Gastroesophageal sphincter (tissue), 4 donors: ENCODE measurements around the gene ARHGEF17. TPM values are rescaled to one million over a fixed set of nuclear protein-coding genes. Genes with fewer than 3 reads are reported as not detected.

Experiments used
- ATAC-seq: fragments of 150-250 bp; one replicate; pipeline ENCODE4 v1.9.1; 2016; ENCODE audit warnings: mild to moderate bottlenecking, moderate library complexity
- H3K27ac ChIP-seq, 4 donors: fragments of 200-600 bp; sonication (generic) in 3 of 4; 1 replicate in 3 of 4; 2 replicates in 1 of 4; pipeline ENCODE4 v1.5.1; 2016 to 2019
- H3K27me3 ChIP-seq: fragments of 200-600 bp; sonication (generic); one replicate; pipeline ENCODE4 v1.5.1; 2019
- H3K36me3 ChIP-seq, 2 donors: fragments of 200-600 bp; sonication (generic); one replicate each; pipeline ENCODE4 v1.5.1; 2019; ENCODE audit warnings: control low read depth in 1 of 2
- H3K4me1 ChIP-seq, 3 donors: fragments of 200-600 bp; sonication (generic); 1 replicate in 2 of 3; 2 replicates in 1 of 3; pipeline ENCODE4 v1.5.1; 2016 to 2019; ENCODE audit warnings: control low read depth in 2 of 3
- H3K4me3 ChIP-seq, 2 donors: fragments of 200-600 bp; sonication (generic); one replicate each; pipeline ENCODE4 v1.5.1; 2019; ENCODE audit warnings: mild to moderate bottlenecking in 1 of 2, moderate library complexity in 1 of 2
- H3K9me3 ChIP-seq, 3 donors: fragments of 200-600 bp; sonication (generic); one replicate each; pipeline ENCODE4 v1.5.1; 2017 to 2019; ENCODE audit warnings: control low read depth in 2 of 3
- EP300 ChIP-seq: sonication (generic); formaldehyde crosslinking; IDR thresholded peaks from one replicate; pipeline ENCODE4 v1.6.1; 2017; ENCODE audit warnings: antibody characterized with exemption, mild to moderate bottlenecking
- POLR2A ChIP-seq, 2 donors: fragments of 450-650 bp; IDR thresholded peaks; one replicate each; pipeline ENCODE4 v1.6.1; 2017; ENCODE audit warnings: antibody characterized with exemption in 2 of 2, mild to moderate bottlenecking in 2 of 2, moderate library complexity in 1 of 2
- POLR2AphosphoS5 ChIP-seq: sonication (generic); formaldehyde crosslinking; IDR thresholded peaks from one replicate; pipeline ENCODE4 v1.6.1; 2017; ENCODE audit warnings: antibody characterized with exemption
- WGBS, 2 donors: methylation state at CpG; one replicate each; pipeline ENCODE4 v1.1.5; 2018; ENCODE audit warnings: low coverage in 1 of 2; 5-methylcytosine and 5-hydroxymethylcytosine counted together
- total RNA-seq, 4 donors: library from RNA; depleted of rRNA; stranded (reverse); fragments of >200 nt; gene quantifications; one replicate each; pipeline ENCODE4 v1.1.0, GENCODE V29; 2016
- TF ChIP-seq, protein P1 (sequence below), 4 experiments: fragments of 200-600 bp in 2 of 4; fragments of 450-650 bp in 2 of 4; sonication (generic) in 1 of 4; IDR thresholded peaks; one replicate each; pipeline ENCODE4 v1.5.1; 2017 to 2019; ENCODE audit warnings: antibody characterized with exemption in 4 of 4, mild to moderate bottlenecking in 2 of 4, moderate library complexity in 2 of 4

ARHGEF17 gene
- total RNA-seq, 4 donors from 2014 or later, result 52.5 to 169 (median 84.4) TPM

DNA sequence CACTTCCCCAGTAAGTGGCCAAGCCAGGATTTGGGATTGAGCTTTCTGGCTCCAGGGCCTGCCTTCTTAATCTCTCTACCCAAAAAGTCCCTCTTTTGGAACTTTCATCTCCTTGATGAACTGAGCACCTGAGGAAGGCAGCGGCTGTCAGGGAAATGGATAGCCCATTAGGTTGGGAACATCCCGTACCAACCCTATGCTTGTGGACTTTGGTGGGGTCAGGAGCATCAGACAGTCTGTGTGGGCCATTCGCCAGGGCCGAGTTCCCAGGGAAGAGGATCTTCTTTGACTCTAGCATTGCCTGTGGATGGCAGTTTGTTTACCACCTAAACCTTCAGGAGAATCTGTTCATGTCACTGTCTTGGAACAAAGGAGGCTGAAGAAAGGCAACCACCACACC lies 30.2 kb downstream of the ARHGEF17 start:
- Histone ChIP-seq H3K27me3 (no peaks in the 10 kb centered on the region), H3K27ac (peak overlapping the region; percentile 14 to 85 (median 76)), H3K4me3 (no peak overlapping the region), H3K36me3 (peaks cover 0 to 8% of the 10 kb centered on the region in 2 donors), H3K9me3 (no peaks in the 10 kb centered on the region), H3K4me1 (peaks cover 12 to 97% (median 48%) of the 10 kb centered on the region in 3 donors)
- 0 to 52% methylated on average over 1 to 3 of the region's 4 CpGs for WGBS, 2 donors
- ATAC-seq, result peak; percentile 20
- no peak for TF ChIP-seq POLR2AphosphoS5
- TF ChIP-seq, protein P1, sequence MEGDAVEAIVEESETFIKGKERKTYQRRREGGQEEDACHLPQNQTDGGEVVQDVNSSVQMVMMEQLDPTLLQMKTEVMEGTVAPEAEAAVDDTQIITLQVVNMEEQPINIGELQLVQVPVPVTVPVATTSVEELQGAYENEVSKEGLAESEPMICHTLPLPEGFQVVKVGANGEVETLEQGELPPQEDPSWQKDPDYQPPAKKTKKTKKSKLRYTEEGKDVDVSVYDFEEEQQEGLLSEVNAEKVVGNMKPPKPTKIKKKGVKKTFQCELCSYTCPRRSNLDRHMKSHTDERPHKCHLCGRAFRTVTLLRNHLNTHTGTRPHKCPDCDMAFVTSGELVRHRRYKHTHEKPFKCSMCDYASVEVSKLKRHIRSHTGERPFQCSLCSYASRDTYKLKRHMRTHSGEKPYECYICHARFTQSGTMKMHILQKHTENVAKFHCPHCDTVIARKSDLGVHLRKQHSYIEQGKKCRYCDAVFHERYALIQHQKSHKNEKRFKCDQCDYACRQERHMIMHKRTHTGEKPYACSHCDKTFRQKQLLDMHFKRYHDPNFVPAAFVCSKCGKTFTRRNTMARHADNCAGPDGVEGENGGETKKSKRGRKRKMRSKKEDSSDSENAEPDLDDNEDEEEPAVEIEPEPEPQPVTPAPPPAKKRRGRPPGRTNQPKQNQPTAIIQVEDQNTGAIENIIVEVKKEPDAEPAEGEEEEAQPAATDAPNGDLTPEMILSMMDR (IDR thresholded peaks at IDR 0.05), result no peak
- no peak for TF ChIP-seq POLR2A (IDR thresholded peaks at IDR 0.05)
- TF ChIP-seq EP300, result no peak

DNA sequence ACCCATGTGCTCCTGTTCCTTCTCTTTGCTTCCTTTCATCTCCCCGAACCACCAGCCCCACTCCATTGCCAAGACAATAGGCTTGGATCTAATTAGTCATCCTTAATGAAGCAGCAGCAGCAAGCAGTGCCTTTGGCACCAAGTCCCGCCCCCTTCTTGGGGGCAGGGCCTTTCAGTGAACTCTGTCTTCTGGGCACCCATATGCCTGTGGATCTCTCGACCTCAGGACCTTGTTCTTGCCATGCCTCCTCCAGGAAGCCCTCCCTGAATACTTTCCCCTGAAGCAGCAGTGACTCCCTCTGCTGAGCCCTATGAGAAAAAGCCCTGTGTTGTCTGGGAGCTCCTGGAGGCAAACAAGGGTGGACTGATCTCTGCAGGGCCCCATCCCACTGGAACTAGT lies 32.1 kb downstream of the ARHGEF17 start:
- TF ChIP-seq POLR2A (IDR thresholded peaks at IDR 0.05), result no peak
- Histone ChIP-seq H3K4me3 (no peak overlapping the region), H3K27me3 (no peaks in the 10 kb centered on the region), H3K36me3 (peaks cover 0 to 8% of the 10 kb centered on the region in 2 donors), H3K27ac (peak overlapping the region in 3 of 4 donors; percentile 70 to 85 (median 81)), H3K4me1 (peaks cover under 1 to 97% (median 48%) of the 10 kb centered on the region in 3 donors), H3K9me3 (no peaks in the 10 kb centered on the region)
- WGBS, 2 donors, result 30% methylated on average over 2 of the region's 3 CpGs; no CpG with 5 or more reads in 1 of the 2 donors
- no peak for ATAC-seq

DNA sequence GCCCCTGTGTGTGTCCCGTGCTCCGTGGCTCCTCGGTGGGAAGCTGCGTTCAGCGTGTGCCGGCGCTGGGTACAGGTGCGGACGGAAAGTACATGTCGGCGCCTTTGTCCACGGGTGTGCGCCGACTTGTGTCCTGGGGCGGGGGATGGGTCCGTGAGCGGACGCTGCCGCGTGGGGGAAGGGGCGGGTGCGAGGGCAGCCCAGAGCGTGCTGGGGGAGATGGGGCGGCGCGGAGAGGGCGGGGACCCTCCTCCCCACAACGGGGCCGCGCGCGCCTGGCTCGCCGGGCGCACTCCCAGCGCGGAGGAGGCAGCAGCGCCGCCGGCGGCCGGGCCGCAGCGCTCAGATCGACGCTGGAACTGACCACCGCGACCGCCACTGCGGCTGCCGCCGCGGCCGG lies 34.6 kb downstream of the ARHGEF17 start:
- H3K27ac ChIP-seq, result peak overlapping the region in 3 of 4 donors; percentile 49 to 76 (median 50)
- peaks cover 0 to 11% of the 10 kb centered on the region in 2 donors for H3K36me3 ChIP-seq
- TF ChIP-seq, protein P1 (IDR thresholded peaks at IDR 0.05), result peak in 2 of 4 experiments; percentile 3 to 22
- no peak for TF ChIP-seq POLR2AphosphoS5
- H3K4me3 ChIP-seq, result peak overlapping the region; percentile 10 to 56
- no peaks in the 10 kb centered on the region for H3K27me3 ChIP-seq
- peak; percentile 18 for ATAC-seq
- H3K9me3 ChIP-seq, result no peaks in the 10 kb centered on the region
- peaks cover 0 to 93% (median 45%) of the 10 kb centered on the region in 3 donors for H3K4me1 ChIP-seq
- WGBS, 2 donors, result 67% methylated on average over 7 of the region's 54 CpGs; no CpG with 5 or more reads in 1 of the 2 donors

DNA sequence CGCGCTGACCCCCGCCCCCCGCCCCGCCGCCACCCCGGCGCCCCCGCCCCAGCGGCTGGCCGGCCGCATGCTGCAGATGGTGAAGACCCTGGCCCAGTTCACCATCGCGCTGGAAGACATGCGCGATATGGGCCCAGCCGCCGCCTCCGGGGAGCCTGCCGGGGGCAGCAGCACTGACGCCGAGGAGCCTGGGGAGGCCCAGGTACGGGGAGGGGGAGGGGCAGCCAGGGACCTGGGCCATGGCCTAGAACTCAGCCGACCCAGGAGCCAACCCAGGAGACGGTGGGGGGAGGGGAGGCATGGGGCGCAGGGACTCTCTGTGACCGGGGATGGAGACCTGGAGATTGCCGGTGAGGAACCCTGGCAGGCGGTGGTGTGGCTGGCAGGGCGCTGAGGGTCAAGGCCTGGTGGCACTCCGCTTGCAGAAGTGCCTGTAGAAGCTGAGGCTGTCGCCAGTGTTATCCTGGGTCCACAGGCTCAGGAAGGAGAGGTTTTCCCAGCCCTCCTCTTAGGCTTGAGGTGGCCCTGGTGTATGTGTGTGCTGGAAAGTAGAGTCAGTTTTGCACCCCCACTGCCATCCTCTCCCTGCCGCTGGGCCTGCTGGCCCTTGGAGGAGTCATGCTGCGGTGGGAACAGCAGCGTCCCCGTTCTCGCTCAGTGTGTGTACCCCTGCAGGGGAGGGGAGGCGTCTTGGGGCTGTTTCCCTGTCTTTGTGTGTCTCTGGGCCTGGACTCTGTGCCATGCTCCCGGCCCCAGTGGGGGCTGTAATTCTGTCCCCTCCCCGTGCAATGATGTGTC lies 35.2 kb downstream of the ARHGEF17 start:
- Histone ChIP-seq H3K27me3 (no peaks in the 10 kb centered on the region), H3K27ac (peak overlapping the region in 3 of 4 donors; percentile 49 to 76 (median 50)), H3K36me3 (peaks cover 0 to 18% of the 10 kb centered on the region in 2 donors), H3K4me1 (peaks cover 0 to 87% (median 40%) of the 10 kb centered on the region in 3 donors), H3K9me3 (no peaks in the 10 kb centered on the region), H3K4me3 (peak overlapping the region; percentile 8 to 56)
- ATAC-seq, result no peak
- 14 to 53% methylated on average over 2 to 5 of the region's 40 CpGs for WGBS, 2 donors
- TF ChIP-seq, protein P1 (IDR thresholded peaks at IDR 0.05), result no peak
- TF ChIP-seq POLR2A (IDR thresholded peaks at IDR 0.05) (no peak), POLR2AphosphoS5 (no peak), EP300 (no peak)

DNA sequence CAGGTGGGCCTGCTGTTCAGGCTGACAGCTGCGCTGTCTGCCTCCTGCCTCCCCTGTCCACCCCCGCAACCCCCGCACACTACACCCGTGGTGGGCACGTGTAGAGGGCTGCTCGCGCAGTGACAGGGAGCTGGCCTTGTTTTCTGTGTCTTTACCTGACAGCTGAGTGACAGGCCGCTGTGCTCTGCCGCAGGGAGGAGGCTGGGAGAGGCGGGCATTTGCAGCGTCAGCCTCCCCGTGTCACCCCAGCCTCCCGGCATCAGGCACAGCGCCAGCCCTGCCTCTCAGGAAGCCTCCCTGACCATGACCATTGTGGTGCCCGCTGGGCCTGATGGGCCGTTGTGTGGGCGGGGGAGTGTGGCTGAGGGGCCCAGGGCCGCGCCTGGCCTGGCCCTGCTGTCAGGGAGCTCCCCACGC lies 36.1 kb downstream of the ARHGEF17 start:
- peak; percentile 52 for ATAC-seq
- TF ChIP-seq EP300 (no peak), POLR2AphosphoS5 (no peak), POLR2A (IDR thresholded peaks at IDR 0.05) (no peak)
- TF ChIP-seq, protein P1 (IDR thresholded peaks at IDR 0.05), result no peak
- peak overlapping the region in 1 of 2 donors; percentile 56 for H3K4me3 ChIP-seq
- no peaks in the 10 kb centered on the region for H3K9me3 ChIP-seq
- H3K36me3 ChIP-seq, result peaks cover 0 to 26% of the 10 kb centered on the region in 2 donors
- WGBS, 2 donors, result no CpG with 5 or more reads among the region's 20 CpGs
- peak overlapping the region in 3 of 4 donors; percentile 49 to 76 (median 50) for H3K27ac ChIP-seq
- H3K27me3 ChIP-seq, result no peaks in the 10 kb centered on the region
- peaks cover 0 to 80% (median 33%) of the 10 kb centered on the region in 3 donors for H3K4me1 ChIP-seq
